ENCODE measurements around the gene SMG6.

- TF ChIP-seq POLR2A (IDR thresholded peaks at IDR 0.05; ENCODE audit: low read length) (no peak), GATA1 (IDR thresholded peaks at IDR 0.05; ENCODE audit: low read depth, low read length) (no peak)
These were observed 15.5 kb upstream of the SMG6 start for GRCh38 chr17:2319051-2319450.

Data from erythroblast (primary cell).